ENCODE measurements around the gene ARHGEF11. TPM values are rescaled to one million over a fixed set of nuclear protein-coding genes. Genes with fewer than 3 reads are reported as not detected.
A peak's percentile ranks its signal among the peaks of the same experiment; 100 is the strongest.

Gene ARHGEF11
- total RNA-seq, 1 experiment from 2014 or later = 38.1 TPM

DNA sequence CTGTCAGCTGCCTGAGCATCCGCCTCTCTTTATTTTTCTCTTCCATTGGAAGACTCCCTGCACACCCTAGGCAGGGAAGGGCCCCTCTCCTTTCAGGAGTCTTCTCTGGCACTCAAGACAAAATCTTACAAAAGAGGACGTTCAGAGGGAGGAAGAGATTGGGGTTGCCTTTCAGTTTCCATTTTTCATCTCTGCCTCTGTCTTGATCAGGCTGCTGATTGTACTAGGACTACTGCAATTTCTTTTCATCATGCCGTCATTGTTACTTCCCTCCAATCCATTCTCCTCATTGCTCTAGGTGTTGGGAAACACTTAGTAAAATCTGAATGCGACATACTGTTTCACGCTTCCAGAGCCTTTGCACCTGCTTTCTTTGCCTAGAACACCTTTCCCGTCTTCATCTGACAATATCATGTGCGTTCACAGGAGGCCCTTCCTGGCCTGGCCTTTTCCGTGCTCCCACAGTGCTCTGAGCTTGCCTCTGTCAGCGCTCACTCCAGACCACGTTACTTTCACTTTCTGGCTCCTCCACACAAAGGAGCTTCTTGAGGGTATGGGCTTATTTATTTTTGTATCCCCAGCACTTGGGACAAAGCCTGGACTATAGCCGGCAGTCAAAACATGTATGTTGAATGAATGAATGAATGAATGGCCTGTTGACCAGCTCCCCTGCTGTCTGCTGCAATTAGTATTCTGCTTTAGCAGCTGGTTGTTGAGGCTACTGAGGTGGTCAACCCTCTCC is 114.2 kb downstream of the ARHGEF11 start:
- CTCF ChIA-PET = interaction anchor here (1.0 to 11.9 kb wide), 6 partner anchors 17 to 74 kb away, joined by 3 to 233 read pairs (median 4); partner anchors contain the start of genes NTRK1 and PEAR1
- H3K4me3 Mint-ChIP-seq = no peak overlapping the region
- ATAC-seq = no peak

DNA sequence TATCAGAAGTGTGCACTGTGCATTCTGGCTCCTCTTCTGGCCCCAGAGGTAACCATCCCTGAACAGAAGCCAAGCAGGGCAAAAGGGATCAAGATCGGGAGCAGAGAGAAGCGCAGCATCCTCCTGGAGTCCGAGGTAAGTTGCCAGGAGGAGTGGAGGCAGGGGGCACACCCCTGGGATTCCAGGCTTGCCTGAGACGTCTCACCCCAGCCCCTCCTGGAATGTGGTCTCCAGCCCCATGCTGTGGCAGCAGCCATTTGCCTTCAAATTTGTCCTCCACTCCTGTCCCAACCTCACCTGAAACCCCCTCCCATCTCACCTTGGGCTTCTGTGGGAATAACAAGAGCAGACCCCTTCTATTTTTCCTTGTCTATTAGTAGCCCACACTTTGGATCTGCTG is 115.1 kb downstream of the ARHGEF11 start:
- no peak overlapping the region for H3K27ac Mint-ChIP-seq
- H3K9me3 Mint-ChIP-seq = no peaks in the 10 kb centered on the region
- peaks cover 22% of the 10 kb centered on the region for H3K4me1 Mint-ChIP-seq
- POLR2A ChIA-PET = interaction anchor here (0.6 kb wide), 1 partner anchor 1104 kb away, joined by 3 read pairs; no protein-coding TSS in a partner anchor
- peaks cover 60% of the 10 kb centered on the region for H3K27me3 Mint-ChIP-seq (ENCODE audit: low read depth)
- H3K36me3 Mint-ChIP-seq = peaks cover 5% of the 10 kb centered on the region; the same call in 1 of the 2 replicates
- CTCF ChIA-PET = interaction anchor here (1.6 to 11.9 kb wide), 4 partner anchors 17 to 92 kb away, joined by 4 to 233 read pairs (median 26); partner anchors contain the start of gene PEAR1
- no peak for DNase-seq (ENCODE audit: low spot score)
- no peak overlapping the region for H3K4me3 Mint-ChIP-seq
- no peak for ATAC-seq
- TF ChIP-seq NR2C2 (CRISPR knock-in tag; IDR thresholded peaks at IDR 0.05) (no peak), FOXP1 (CRISPR knock-in tag; IDR thresholded peaks at IDR 0.05; ENCODE audit: borderline replicate concordance) (no peak), RELA (CRISPR knock-in tag; IDR thresholded peaks at IDR 0.05; ENCODE audit: borderline replicate concordance) (no peak), ETV6 (CRISPR knock-in tag; IDR thresholded peaks at IDR 0.05) (no peak), MYBL2 (CRISPR knock-in tag; IDR thresholded peaks at IDR 0.05) (no peak), ZNF396 (CRISPR knock-in tag; IDR thresholded peaks at IDR 0.05; ENCODE audit: borderline replicate concordance) (no peak), TEAD4 (CRISPR knock-in tag; IDR thresholded peaks at IDR 0.05) (no peak), ZNF512 (CRISPR knock-in tag; IDR thresholded peaks at IDR 0.05; ENCODE audit: borderline replicate concordance) (no peak), ZSCAN18 (CRISPR knock-in tag; IDR thresholded peaks at IDR 0.05) (no peak), ESRRA (CRISPR knock-in tag; IDR thresholded peaks at IDR 0.05; ENCODE audit: borderline replicate concordance) (no peak)
- TF ChIP-seq, protein P1, sequence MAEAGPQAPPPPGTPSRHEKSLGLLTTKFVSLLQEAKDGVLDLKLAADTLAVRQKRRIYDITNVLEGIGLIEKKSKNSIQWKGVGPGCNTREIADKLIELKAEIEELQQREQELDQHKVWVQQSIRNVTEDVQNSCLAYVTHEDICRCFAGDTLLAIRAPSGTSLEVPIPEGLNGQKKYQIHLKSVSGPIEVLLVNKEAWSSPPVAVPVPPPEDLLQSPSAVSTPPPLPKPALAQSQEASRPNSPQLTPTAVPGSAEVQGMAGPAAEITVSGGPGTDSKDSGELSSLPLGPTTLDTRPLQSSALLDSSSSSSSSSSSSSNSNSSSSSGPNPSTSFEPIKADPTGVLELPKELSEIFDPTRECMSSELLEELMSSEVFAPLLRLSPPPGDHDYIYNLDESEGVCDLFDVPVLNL (CRISPR knock-in tag; IDR thresholded peaks at IDR 0.05; ENCODE audit: borderline replicate concordance, low read depth) = no peak
- TF ChIP-seq, protein P2, sequence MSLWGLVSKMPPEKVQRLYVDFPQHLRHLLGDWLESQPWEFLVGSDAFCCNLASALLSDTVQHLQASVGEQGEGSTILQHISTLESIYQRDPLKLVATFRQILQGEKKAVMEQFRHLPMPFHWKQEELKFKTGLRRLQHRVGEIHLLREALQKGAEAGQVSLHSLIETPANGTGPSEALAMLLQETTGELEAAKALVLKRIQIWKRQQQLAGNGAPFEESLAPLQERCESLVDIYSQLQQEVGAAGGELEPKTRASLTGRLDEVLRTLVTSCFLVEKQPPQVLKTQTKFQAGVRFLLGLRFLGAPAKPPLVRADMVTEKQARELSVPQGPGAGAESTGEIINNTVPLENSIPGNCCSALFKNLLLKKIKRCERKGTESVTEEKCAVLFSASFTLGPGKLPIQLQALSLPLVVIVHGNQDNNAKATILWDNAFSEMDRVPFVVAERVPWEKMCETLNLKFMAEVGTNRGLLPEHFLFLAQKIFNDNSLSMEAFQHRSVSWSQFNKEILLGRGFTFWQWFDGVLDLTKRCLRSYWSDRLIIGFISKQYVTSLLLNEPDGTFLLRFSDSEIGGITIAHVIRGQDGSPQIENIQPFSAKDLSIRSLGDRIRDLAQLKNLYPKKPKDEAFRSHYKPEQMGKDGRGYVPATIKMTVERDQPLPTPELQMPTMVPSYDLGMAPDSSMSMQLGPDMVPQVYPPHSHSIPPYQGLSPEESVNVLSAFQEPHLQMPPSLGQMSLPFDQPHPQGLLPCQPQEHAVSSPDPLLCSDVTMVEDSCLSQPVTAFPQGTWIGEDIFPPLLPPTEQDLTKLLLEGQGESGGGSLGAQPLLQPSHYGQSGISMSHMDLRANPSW (CRISPR knock-in tag; conservative IDR thresholded peaks at IDR 0.05; ENCODE audit: low read depth) = no peak
- TF ChIP-seq, protein P3, sequence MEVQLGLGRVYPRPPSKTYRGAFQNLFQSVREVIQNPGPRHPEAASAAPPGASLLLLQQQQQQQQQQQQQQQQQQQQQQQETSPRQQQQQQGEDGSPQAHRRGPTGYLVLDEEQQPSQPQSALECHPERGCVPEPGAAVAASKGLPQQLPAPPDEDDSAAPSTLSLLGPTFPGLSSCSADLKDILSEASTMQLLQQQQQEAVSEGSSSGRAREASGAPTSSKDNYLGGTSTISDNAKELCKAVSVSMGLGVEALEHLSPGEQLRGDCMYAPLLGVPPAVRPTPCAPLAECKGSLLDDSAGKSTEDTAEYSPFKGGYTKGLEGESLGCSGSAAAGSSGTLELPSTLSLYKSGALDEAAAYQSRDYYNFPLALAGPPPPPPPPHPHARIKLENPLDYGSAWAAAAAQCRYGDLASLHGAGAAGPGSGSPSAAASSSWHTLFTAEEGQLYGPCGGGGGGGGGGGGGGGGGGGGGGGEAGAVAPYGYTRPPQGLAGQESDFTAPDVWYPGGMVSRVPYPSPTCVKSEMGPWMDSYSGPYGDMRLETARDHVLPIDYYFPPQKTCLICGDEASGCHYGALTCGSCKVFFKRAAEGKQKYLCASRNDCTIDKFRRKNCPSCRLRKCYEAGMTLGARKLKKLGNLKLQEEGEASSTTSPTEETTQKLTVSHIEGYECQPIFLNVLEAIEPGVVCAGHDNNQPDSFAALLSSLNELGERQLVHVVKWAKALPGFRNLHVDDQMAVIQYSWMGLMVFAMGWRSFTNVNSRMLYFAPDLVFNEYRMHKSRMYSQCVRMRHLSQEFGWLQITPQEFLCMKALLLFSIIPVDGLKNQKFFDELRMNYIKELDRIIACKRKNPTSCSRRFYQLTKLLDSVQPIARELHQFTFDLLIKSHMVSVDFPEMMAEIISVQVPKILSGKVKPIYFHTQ (CRISPR knock-in tag; IDR thresholded peaks at IDR 0.05) = no peak
- TF ChIP-seq, protein P4, sequence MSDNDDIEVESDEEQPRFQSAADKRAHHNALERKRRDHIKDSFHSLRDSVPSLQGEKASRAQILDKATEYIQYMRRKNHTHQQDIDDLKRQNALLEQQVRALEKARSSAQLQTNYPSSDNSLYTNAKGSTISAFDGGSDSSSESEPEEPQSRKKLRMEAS (CRISPR knock-in tag; IDR thresholded peaks at IDR 0.05) = no peak
- TF ChIP-seq, protein P5, sequence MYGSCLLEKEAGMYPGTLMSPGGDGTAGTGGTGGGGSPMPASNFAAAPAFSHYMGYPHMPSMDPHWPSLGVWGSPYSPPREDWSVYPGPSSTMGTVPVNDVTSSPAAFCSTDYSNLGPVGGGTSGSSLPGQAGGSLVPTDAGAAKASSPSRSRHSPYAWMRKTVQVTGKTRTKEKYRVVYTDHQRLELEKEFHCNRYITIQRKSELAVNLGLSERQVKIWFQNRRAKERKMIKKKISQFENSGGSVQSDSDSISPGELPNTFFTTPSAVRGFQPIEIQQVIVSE (CRISPR knock-in tag; IDR thresholded peaks at IDR 0.05; ENCODE audit: borderline replicate concordance) = no peak

More for the DNA sequence above, 114.2 kb downstream of the ARHGEF11 start:
- POLR2A ChIA-PET = no interaction called here
- Mint-ChIP-seq H3K36me3 (peaks cover 5% of the 10 kb centered on the region; the same call in 1 of the 2 replicates), H3K27me3 (ENCODE audit: low read depth) (peaks cover 51% of the 10 kb centered on the region), H3K9me3 (no peaks in the 10 kb centered on the region), H3K4me1 (peaks cover 26% of the 10 kb centered on the region), H3K27ac (no peak overlapping the region)
- DNase-seq (ENCODE audit: low spot score) = no peak
- TF ChIP-seq ZNF425 (CRISPR knock-in tag; conservative IDR thresholded peaks at IDR 0.05) = no peak
- TF ChIP-seq ZNF121 (CRISPR knock-in tag; IDR thresholded peaks at IDR 0.05) = 0 out of 2 replicates have a peak, but pooled peaks have one; percentile 29
